IPS DF 4.7 (cell line): Measurements from ENCODE around the gene CSNK2B.
"Not testable (repeated sequence)": the region's sequence is repeated elsewhere in the genome, so short reads cannot be mapped to it uniquely, and the experiment has no call there.

ENCODE experiments used
- DNase-seq: peaks from one replicate; pipeline ENCODE4 v3.0.0-alpha.2; 2013; ENCODE audit warnings: low spot score; ENCODE audit errors: extremely low read depth

The CSNK2B gene

DNA sequence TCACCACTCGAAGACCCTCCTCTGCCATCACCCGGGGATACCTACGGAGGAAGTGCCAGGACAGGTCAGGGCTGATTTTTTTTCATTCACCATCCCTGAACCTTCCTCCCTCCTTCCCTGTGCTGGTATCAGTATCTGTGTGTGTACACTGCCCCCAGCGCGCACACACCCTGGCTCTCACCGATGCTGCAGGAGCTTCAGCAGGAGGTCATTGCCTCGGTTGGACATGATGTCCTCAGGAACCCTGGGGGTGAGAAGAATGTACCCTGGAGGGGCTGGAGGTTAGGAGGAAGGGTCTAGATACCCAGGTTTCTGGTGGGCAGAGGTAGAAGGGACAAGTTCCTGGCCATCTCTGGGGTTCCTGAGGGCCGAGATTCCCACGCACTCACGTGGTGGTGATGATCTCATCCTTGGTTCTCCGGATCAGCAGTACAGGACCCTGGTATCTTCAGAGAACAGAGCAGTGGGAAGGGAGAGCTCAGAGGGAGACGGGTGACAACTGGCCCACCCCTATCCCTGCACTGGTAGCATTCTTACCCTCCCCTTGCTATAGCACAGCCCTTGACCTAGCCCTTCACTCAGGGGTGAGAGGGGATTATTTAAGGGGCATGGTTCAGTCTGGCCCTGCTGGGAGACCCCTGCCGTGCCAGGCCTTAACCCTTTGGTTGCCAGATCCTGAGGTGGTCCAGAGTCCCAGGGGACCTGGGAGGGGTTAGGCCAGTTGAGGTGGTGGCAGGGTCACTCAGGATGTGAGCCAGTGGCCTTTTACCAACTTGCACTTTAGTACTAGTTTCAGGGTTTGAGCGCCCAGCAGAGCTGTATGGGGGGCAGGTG lies 22.2 kb downstream of the CSNK2B start:
- DNase-seq: no peak

GRCh38 chr6:31689249-31690110 lies 23.6 kb downstream of the CSNK2B start:
- no peak for DNase-seq

GRCh38 chr6:31690231-31691077 lies 24.6 kb downstream of the CSNK2B start:
- DNase-seq: no peak

GRCh38 chr6:31691078-31691463 lies 25.2 kb downstream of the CSNK2B start:
- DNase-seq: no peak

- no peak for DNase-seq
These were observed 25.8 kb downstream of the CSNK2B start for GRCh38 chr6:31691564-31692108.

DNA sequence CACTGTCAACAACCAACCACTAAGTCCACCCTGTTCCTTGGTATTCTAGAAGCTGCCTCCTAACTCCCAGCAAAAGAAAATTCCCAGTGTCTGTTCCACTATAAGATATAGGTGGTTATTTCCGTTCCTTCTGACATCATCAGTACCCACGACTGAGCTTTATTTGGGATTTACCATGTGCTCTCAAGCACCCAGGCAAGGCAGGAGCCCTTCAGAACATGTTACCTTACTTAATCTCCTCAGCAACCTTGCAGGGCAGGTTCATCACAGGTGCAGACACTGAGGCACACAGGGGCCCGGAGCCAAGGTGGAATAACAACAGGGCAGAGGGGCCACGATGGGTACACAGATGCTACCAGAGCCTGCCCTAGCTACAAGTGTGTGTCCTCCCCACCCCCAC lies 26.5 kb downstream of the CSNK2B start:
- no peak for DNase-seq

GRCh38 chr6:31692886-31693285 lies 27.0 kb downstream of the CSNK2B start:
- no peak for DNase-seq

DNA sequence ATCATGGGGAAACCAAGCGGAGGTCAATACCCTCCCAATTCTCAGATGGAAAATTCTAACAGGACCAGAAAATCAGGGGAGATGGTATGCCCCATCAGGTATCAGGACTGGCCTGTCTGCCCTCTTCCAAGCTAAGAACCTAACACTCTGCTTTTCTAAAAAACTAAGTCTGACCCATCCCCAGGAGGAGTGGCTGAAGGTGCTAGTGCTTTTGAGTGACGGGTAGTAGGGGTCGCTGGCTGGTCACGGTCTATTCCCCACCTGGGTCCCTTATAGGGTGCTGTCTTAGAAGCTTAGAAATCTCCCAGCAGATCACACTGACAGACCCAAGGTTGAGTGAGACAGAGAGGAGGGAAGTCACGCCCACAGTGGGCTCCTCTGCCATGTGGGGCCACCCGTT lies 27.7 kb downstream of the CSNK2B start:
- no peak for DNase-seq

DNA sequence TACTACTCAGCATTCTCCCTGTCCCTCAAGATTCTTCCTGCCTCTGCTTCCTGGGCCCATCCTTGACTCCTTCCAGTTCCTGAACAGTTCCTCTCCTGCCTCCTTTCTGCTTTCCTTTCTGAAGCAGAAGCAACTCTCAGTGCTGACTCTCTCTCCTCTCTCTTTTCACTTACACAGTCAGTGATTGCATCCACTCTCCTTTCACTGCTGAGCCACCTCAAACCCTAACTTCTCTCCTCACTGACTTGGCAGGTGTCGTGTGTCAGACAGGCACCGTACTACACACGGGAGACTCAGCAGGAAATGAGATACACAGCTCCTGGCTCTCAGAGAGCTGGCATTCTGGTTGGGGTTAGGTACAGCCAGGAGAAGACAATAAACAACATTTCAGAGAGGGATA lies 31.7 kb downstream of the CSNK2B start:
- DNase-seq: no peak

DNA sequence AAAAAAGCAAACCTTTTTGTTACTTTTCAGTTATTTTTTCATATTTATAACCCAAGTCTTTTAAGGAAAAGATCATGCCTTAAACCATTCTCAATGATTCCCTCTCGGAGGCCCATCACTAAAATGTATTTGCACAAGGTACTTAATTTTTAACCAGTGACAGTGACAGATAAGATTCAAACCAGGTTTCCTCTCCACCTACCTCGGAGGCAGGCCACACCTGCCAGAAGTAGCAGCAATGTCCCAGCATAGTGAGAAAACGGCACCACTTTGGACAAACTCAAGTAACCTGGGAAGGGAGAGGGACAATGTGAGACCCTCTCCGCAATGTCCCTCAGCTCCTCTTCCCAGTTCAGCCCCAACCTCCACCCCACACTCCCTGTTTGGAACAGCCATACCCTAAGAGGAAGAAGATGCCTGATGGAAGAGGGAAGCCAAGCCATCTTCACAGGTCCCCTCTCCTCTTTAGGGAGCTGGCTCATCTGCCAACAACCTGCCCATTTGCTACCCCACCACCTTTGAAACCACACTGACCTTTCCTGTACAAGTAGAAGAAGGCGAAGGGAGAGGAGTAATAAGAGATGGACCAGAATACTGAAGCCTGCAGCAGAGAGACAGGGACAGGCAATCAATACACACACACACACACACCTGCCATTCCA lies 35.0 kb downstream of the CSNK2B start:
- DNase-seq: no peak

DNA sequence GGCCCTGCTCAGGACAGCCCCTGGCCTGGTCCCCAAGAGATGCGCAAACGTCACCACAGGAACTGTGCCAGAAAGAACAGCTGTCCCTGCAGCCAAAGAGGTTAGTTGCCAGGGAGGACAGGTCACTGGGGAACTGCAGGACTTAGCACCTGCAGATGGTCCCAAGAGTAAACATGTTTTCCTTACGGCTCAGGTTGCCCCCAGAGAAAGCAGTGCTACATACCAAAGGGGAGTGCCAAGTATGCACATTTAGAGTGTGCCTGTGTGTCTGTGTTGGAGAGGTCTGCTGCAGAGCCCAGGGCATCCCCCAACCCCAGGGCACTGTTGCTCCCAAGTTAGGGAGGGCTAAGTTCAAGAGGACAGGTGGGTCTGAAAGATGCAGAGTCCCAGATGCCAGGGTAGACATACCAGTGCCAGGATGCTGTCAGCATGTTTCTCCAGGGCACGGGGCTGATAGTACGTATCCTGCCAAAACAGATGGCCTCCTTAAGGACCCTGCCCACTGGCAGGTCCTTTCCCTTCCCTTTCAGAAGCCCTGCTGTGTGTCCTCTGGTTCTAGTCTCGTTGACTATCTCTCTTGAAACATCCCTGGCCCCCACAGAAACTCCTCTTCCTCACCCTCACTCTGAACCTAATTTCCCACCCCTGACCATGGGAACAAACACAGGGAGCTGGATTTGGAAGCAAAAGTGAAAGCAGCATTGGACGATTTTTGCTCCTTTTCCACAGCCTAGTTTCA lies 36.0 kb downstream of the CSNK2B start:
- no peak for DNase-seq

DNA sequence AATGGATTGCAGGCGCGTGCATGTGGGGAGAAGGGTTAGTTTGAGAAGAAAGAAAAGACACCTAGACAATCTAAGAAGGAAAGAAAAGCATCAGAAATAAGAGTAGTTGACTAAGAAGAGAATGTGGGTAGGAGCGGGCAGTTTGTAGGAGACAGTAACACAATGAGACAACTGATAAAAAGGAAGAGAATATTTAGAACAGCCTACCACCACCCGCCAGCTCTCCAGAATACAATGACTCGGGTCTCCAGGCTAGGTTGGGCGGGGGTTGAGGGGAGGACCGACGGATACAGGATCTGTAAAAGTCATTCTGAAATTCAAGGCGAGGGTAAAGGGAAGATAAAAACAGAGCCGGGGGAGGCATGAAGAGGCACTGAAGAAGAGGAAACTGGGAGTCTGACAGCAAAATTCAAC lies 36.5 kb downstream of the CSNK2B start:
- no peak for DNase-seq

- peak; percentile 95 for DNase-seq
These were observed 37.2 kb downstream of the CSNK2B start, which contains the start of gene ABHD16A for GRCh38 chr6:31702819-31703716. TSS of gene ABHD16A (minus strand) at chr6:31703324. CDS start at chr6:31703281, 43 bp downstream.

GRCh38 chr6:31705931-31706330 lies 40.1 kb downstream of the CSNK2B start:
- no peak for DNase-seq

- no peak for DNase-seq
These were observed 40.7 kb downstream of the CSNK2B start, which contains the start of gene LY6G6F for GRCh38 chr6:31706599-31706998. TSS of gene LY6G6F (plus strand) at chr6:31706866. CDS start at chr6:31706907, 41 bp downstream.

DNA sequence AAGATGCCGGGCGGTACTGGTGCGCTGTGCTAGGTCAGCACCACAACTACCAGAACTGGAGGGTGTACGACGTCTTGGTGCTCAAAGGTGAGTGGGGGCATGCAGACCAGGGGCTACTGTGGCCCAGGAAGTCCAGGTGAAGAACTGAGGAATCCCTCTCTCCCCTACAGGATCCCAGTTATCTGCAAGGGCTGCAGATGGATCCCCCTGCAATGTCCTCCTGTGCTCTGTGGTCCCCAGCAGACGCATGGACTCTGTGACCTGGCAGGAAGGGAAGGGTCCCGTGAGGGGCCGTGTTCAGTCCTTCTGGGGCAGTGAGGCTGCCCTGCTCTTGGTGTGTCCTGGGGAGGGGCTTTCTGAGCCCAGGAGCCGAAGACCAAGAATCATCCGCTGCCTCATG lies 41.8 kb downstream of the CSNK2B start:
- no peak for DNase-seq

DNA sequence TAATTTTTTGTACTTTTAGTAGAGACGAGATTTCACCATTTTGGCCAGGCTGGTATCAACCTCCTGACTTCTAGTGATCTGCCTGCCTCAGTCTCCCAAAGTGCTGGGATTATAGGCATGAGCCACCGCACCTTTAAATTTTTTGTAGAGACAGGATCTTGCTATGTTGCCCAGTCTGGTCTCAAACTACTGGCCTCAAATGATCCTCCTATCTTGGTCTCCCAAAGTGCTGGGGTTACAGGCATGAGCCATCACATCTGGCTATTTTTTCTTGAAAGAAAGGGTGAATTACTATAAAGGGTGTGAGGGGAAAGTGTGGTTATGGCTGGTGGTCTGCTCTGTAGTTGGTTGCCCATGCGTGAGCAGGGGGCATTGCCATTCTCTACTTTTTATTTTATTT lies 42.3 kb downstream of the CSNK2B start:
- DNase-seq: no peak

DNA sequence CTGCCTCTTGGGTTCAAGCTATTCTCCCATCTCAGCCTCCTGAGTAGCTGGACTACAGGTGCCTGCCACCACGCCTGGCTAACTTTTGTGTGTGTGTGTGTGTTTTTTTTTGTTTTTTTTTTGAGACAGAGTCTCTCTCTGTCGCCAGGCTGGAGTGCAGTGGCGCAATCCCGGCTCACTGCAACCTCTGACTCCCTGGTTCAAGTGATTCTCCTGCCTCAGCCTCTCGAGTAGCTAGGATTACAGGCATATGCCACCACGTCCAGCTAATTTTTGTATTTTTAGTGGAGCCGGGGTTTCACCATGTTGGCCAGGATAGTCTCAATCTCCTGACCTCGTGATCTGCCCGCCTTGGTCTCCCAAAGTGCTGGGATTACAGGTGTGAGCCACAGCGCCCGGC lies 43.3 kb downstream of the CSNK2B start:
- DNase-seq: not testable (repeated sequence)
